ENCODE results near the gene ARMC5. TPM values are rescaled to one million over a fixed set of nuclear protein-coding genes. Genes with fewer than 3 reads are reported as not detected.

Gene ARMC5
- total RNA-seq, 1 donor from 2014 or later = 4.2 TPM

DNA sequence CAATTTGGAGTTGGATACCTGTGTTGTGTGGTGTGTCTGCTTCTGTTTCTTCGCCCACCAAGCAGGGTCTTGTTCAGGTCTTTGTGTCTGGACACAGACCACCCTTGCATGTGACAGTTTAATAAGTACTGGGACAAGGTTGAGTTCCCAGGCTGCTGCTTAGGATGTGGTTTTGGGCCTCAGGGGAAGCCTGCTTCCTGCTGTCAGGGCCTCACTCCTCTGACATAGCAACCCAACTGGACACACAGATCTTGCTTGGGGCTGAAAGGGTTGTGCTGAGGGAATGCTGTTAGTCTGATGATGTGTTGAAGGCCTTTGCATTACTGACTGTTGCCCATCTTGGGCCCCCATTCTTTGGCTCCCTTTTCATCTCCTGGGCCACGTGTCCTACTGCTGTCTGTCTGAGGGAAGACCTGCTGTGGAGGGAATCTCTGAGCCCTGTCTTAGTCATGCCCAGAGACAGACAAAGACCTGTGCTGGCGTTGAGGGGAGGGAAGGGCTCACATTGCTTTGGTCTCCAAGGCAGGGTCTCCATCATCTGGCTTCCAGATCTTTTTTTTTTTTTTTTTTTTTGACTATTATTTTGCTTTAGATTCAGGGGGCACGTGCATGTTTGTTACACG, 8.0 kb downstream of the ARMC5 start:
- H3K4me3 ChIP-seq (ENCODE audit: low read depth, low read length) = no peak overlapping the region
- H3K36me3 ChIP-seq (ENCODE audit: control insufficient read depth, insufficient read depth, low read length) = peaks cover 6% of the 10 kb centered on the region
- TF ChIP-seq, protein P1, sequence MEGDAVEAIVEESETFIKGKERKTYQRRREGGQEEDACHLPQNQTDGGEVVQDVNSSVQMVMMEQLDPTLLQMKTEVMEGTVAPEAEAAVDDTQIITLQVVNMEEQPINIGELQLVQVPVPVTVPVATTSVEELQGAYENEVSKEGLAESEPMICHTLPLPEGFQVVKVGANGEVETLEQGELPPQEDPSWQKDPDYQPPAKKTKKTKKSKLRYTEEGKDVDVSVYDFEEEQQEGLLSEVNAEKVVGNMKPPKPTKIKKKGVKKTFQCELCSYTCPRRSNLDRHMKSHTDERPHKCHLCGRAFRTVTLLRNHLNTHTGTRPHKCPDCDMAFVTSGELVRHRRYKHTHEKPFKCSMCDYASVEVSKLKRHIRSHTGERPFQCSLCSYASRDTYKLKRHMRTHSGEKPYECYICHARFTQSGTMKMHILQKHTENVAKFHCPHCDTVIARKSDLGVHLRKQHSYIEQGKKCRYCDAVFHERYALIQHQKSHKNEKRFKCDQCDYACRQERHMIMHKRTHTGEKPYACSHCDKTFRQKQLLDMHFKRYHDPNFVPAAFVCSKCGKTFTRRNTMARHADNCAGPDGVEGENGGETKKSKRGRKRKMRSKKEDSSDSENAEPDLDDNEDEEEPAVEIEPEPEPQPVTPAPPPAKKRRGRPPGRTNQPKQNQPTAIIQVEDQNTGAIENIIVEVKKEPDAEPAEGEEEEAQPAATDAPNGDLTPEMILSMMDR (IDR thresholded peaks at IDR 0.05; ENCODE audit: insufficient read depth, low read length, severe bottlenecking) = no peak
- DNase-seq (ENCODE audit: low read depth) (no peak), FAIRE-seq (no peak)
- H3K27me3 ChIP-seq (ENCODE audit: control insufficient read depth, insufficient read depth, low read length) = no peaks in the 10 kb centered on the region

DNA sequence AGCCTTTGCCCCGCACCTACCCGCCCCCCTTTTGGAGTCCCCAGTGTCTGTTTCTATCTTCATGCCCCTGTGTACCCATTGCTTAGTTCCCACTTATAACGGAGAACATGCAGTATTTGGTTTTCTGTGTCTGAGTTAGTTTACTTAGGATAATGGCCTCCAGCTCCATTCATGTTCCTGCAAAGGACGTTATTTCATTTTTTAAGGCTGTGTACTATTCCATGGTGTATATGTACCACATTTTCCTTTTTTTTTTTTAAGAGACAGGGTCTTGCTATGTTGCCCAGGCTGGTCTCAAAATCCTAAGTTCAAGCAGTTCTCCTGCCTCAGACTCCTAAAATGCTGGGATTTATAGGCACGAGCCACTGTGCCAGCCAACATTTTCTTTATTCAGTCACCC, 8.6 kb downstream of the ARMC5 start:
- H3K36me3 ChIP-seq (ENCODE audit: control insufficient read depth, insufficient read depth, low read length) = peaks cover 3% of the 10 kb centered on the region
- no peaks in the 10 kb centered on the region for H3K27me3 ChIP-seq (ENCODE audit: control insufficient read depth, insufficient read depth, low read length)
- DNase-seq (ENCODE audit: low read depth) = no peak
- FAIRE-seq = no peak
- no peak overlapping the region for H3K4me3 ChIP-seq (ENCODE audit: low read depth, low read length)
- TF ChIP-seq, protein P1 (IDR thresholded peaks at IDR 0.05; ENCODE audit: insufficient read depth, low read length, severe bottlenecking) = no peak

DNA sequence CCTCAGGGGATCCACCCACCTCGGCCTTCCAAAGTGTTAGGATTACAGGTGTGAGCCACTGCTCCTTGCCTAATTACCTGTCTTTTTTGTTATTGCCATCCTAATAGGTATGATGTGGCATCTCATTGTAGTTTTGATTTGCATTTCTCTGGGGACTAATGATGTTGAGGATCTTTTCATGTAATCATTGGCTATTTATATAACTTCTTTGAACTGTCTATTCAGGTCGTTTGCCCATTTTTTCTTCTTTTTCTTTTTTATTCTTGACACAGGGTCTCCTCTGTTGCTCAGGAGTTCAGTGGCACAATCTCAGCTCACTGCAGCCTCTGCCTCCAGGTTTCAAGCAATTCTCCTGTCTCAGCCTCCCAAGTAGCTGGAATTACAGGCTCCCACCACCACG, 11.3 kb downstream of the ARMC5 start:
- Histone ChIP-seq H3K36me3 (ENCODE audit: control insufficient read depth, insufficient read depth, low read length) (peaks cover 16% of the 10 kb centered on the region), H3K4me3 (ENCODE audit: low read depth, low read length) (no peak overlapping the region), H3K27me3 (ENCODE audit: control insufficient read depth, insufficient read depth, low read length) (no peaks in the 10 kb centered on the region)
- TF ChIP-seq, protein P1 (IDR thresholded peaks at IDR 0.05; ENCODE audit: insufficient read depth, low read length, severe bottlenecking) = no peak
- no peak for DNase-seq (ENCODE audit: low read depth)
- no peak for FAIRE-seq

DNA sequence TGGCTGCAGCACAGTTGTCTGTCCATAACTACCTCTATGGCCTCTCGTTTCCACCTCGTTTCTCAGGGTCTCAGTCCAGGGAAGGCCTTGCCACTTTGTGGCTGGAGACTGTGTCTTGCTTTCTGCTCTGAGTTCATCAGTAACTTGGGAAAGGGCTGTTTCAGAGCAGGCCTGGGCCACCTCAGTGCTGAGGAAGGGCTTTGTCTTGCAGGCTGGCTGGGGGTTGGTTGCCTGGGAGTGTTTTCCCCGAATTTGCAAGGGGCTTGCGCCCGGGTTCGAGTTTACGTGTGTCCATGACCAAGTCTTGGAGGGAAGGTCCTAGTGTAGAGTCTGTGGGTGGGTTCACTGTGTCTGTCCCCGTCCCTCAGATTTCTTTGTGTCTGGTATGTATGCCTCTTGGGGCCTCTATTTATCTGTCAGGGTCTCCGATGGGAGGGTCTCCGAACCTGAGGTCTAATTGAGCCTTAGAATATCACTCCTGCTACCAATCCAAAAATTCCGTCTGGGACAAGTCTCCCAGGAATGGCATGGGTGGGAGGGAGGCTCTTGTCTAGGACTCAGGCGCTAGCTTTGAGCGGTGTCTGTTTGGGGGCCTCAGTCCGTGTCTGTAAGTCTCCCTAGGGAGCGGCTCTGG, 12.1 kb downstream of the ARMC5 start:
- Histone ChIP-seq H3K36me3 (ENCODE audit: control insufficient read depth, insufficient read depth, low read length) (peaks cover 16% of the 10 kb centered on the region), H3K27me3 (ENCODE audit: control insufficient read depth, insufficient read depth, low read length) (no peaks in the 10 kb centered on the region), H3K4me3 (ENCODE audit: low read depth, low read length) (peak overlapping the region; percentile 69)
- DNase-seq (ENCODE audit: low read depth) = no peak
- TF ChIP-seq, protein P1 (IDR thresholded peaks at IDR 0.05; ENCODE audit: insufficient read depth, low read length, severe bottlenecking) = no peak
- no peak for FAIRE-seq

DNA sequence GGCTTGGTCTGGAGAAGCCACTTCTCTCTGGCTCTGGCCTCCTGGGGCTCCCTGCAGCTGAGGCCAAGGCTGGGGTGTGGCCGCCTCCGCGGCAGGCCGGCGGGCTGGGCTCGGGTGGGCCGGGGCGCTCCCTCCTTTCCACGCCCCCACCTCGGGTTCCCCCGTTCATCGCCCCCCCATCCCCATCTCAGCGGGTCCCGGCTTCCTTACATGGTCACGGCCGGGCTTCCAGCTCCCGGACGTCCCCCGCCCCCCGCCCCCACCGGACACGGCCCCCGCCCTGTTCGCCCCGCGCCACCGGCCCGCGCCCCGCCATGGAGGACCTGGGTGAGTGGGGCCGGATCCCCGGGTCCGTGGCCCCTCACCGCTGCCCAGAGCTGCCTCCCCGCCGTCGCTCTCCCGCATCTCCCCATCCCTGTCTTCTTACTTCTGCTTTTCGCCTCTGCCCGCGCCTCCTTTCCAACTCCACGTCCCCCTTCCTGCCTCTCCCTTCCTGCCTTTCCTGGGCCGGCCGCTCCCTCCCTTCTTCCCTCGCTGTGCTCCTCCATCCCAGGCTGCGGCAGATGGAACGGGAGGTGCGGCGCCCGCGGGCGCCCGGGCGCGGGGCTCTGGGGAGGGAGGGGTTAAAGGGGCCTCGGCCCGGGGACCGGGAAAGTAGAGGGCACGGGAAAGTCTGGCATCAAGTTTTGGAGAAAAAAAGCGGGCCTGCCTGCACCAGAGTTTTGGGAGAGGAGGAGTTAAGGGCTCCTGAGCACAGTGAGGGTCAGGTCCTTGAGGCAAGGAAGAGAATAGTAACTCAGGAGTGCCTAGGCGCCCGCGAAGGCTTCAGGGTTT, 12.8 kb downstream of the ARMC5 start, which contains the start of gene TGFB1I1:
Gene TGFB1I1 (plus strand): TSS at position 278 of the 834 bp plus-strand sequence. CDS start 37 bp downstream, at position 315.
- no peaks in the 10 kb centered on the region for H3K27me3 ChIP-seq (ENCODE audit: control insufficient read depth, insufficient read depth, low read length)
- H3K36me3 ChIP-seq (ENCODE audit: control insufficient read depth, insufficient read depth, low read length) = peaks cover 16% of the 10 kb centered on the region
- TF ChIP-seq, protein P1 (IDR thresholded peaks at IDR 0.05; ENCODE audit: insufficient read depth, low read length, severe bottlenecking) = no peak
- peak within 1 kb of the TSS; percentile 69 for H3K4me3 ChIP-seq (ENCODE audit: low read depth, low read length)
- FAIRE-seq (no peak), DNase-seq (ENCODE audit: low read depth) (peak; percentile 32)

Data from bronchial epithelial cell (primary cell).